Panc1 (cell line): ENCODE measurements around the gene LRRC47.

Source experiments
- POLR2AphosphoS5 ChIP-seq: IDR thresholded peaks from 2 replicates; pipeline ENCODE4 v1.6.1; 2012; ENCODE audit warnings: mild to moderate bottlenecking, low read depth, low read length, moderate library complexity
- SIN3A ChIP-seq: IDR thresholded peaks from 2 replicates; pipeline ENCODE4 v1.6.1; 2012; ENCODE audit warnings: low read depth, mild to moderate bottlenecking, low read length, moderate library complexity, borderline replicate concordance; ENCODE audit not compliant: insufficient read depth
- TF ChIP-seq, protein P1 (sequence below): fragments of 450-650 bp; IDR thresholded peaks from 2 replicates; pipeline ENCODE4 v1.5.1; 2017; ENCODE audit warnings: mild to moderate bottlenecking

DNA sequence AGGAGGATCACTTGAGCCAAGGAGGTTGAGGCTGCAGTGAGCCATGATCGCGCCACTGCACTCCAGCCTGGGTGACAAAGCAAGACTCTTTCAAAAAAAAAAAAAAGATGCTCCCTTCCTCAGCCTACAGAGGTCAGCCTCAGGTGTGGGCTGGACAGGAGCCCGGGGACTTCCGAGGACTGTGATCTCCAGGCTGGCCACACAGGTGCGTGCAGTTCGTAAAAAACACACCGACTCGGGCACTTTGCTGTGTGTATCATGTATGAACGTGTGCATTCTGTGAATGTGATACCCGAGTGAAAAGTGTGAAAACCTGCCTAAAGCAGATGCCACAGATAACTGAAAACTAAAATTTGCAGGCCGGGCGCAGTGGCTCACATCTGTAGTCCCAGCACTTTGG is 52.5 kb downstream of the LRRC47 start:
- TF ChIP-seq POLR2AphosphoS5 (no peak), SIN3A (no peak)
- TF ChIP-seq, protein P1, sequence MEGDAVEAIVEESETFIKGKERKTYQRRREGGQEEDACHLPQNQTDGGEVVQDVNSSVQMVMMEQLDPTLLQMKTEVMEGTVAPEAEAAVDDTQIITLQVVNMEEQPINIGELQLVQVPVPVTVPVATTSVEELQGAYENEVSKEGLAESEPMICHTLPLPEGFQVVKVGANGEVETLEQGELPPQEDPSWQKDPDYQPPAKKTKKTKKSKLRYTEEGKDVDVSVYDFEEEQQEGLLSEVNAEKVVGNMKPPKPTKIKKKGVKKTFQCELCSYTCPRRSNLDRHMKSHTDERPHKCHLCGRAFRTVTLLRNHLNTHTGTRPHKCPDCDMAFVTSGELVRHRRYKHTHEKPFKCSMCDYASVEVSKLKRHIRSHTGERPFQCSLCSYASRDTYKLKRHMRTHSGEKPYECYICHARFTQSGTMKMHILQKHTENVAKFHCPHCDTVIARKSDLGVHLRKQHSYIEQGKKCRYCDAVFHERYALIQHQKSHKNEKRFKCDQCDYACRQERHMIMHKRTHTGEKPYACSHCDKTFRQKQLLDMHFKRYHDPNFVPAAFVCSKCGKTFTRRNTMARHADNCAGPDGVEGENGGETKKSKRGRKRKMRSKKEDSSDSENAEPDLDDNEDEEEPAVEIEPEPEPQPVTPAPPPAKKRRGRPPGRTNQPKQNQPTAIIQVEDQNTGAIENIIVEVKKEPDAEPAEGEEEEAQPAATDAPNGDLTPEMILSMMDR: no peak
